ENCODE results near the gene FAM210B. TPM values are rescaled to one million over a fixed set of nuclear protein-coding genes. Genes with fewer than 3 reads are reported as not detected.

The FAM210B gene
- total and polyA plus RNA-seq, 10 of the 15 experiments (the other 5 are each of a cell fraction or from before 2014, with no cell fraction given), result 0.13 to 1.4 (median 0.68) TPM

DNA sequence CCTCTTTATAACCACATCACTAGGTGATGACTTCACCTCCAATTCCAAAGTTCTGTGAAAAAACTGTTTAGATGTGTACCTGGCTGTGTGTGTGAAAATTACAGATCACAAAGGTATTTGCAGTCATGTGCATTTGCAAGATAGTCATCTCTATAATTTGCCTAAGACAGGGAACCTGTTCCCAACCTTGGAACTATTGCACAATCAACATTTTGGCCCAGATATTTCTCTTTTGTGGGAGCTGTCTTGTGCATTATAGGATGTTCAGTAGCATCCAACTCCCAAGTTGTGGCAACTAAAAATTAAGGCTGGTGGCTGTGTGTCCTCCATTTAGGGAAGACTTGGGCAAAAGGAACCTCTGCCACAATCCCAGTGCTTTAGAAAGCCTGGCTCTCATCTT lies 34.0 kb upstream of the FAM210B start:
- POLR2A ChIA-PET, result no interaction called here
- no peak for ATAC-seq
- H3K9me3 ChIP-seq (replicated peaks; ENCODE audit: control insufficient read depth, insufficient read depth, low read length), result no peaks in the 10 kb centered on the region
- H4K20me1 ChIP-seq (ENCODE audit: control insufficient read depth, insufficient read depth), result no peaks in the 10 kb centered on the region
- BruUV-seq (replicated peaks), result no TSS peak
- no peaks in the 10 kb centered on the region for H3K4me1 ChIP-seq (ENCODE audit: control insufficient read depth, insufficient read depth, low read length)
- no peak for FAIRE-seq
- no peak overlapping the region for H3K4me2 ChIP-seq (ENCODE audit: control insufficient read depth, insufficient read depth)
- CTCF ChIA-PET, result no interaction called here
- no peak overlapping the region for H2AFZ ChIP-seq (ENCODE audit: control insufficient read depth, low read depth, low read length)
- H3K9ac ChIP-seq (ENCODE audit: control insufficient read depth, insufficient read depth, low read length), result no peak overlapping the region
- RAD21 ChIA-PET (ENCODE audit: unreplicated experiment), result no interaction called here
- in situ Hi-C loops (cut with MboI) (no loop called here), intact Hi-C loops (cut with micrococcal nuclease; ENCODE audit: unreplicated experiment) (no loop called here)
- no peak overlapping the region for H3K4me3 ChIP-seq
- H3K36me3 ChIP-seq (ENCODE audit: control insufficient read depth in 2 of 2, insufficient read depth in 2 of 2, low read length in 1 of 2), result no peaks in the 10 kb centered on the region
- no peak for DNase-seq (ENCODE audit: low read depth, low spot score)
- TF ChIP-seq NFIC (IDR thresholded peaks at IDR 0.05; ENCODE audit: low read depth, low read length), result no peak
- TF ChIP-seq CHD4 (IDR thresholded peaks at IDR 0.05), result no peak
- no peak for TF ChIP-seq ZNF24 (IDR thresholded peaks at IDR 0.05)
- no peak for TF ChIP-seq ZZZ3 (IDR thresholded peaks at IDR 0.05; ENCODE audit: control insufficient read depth, insufficient read length, low read depth)
- TF ChIP-seq ATF2 (IDR thresholded peaks at IDR 0.05; ENCODE audit: low read length), result no peak
- no peak for TF ChIP-seq EGR1 (IDR thresholded peaks at IDR 0.05; ENCODE audit: borderline replicate concordance in 1 of 2, low read depth in 2 of 2, low read length in 2 of 2)
- TF ChIP-seq RELA (IDR thresholded peaks at IDR 0.05; ENCODE audit: borderline replicate concordance, partially characterized antibody), result no peak
- no peak for TF ChIP-seq SRF (IDR thresholded peaks at IDR 0.05; ENCODE audit: low read depth in 2 of 2, low read length in 2 of 2)
- no peak for TF ChIP-seq SUPT20H (IDR thresholded peaks at IDR 0.05; ENCODE audit: borderline replicate concordance, control insufficient read depth, low read depth, low read length)
- TF ChIP-seq NBN (IDR thresholded peaks at IDR 0.05), result no peak
- no peak for TF ChIP-seq STAT3 (IDR thresholded peaks at IDR 0.05; ENCODE audit: low read depth, low read length)
- no peaks in the 10 kb centered on the region for H3K27me3 ChIP-seq (replicated peaks in 1 of 2; ENCODE audit: control insufficient read depth in 2 of 2, insufficient read depth in 2 of 2, low read length in 1 of 2)
- H3K27ac ChIP-seq (ENCODE audit: control insufficient read depth, insufficient read depth), result no peak overlapping the region
- SMC1A ChIA-PET (ENCODE audit: uncharacterized antibody, unreplicated experiment), result no interaction called here
- no peaks in the 10 kb centered on the region for H3K79me2 ChIP-seq (ENCODE audit: control insufficient read depth, insufficient read depth, low read length)
